Suprapubic skin (tissue), 3 donors: ENCODE data around the gene TDO2.

Source experiments
- CTCF ChIP-seq, 2 donors: fragments of 200-600 bp in 1 of 2; fragments of 450-650 bp in 1 of 2; sonication (generic) in 1 of 2; IDR thresholded peaks; one replicate each; pipeline ENCODE4 v1.5.1; 2016 to 2019; ENCODE audit warnings: antibody characterized with exemption in 2 of 2, mild to moderate bottlenecking in 1 of 2, moderate library complexity in 1 of 2
- EP300 ChIP-seq: sonication (generic); formaldehyde crosslinking; IDR thresholded peaks from one replicate; pipeline ENCODE4 v1.6.1; 2017; ENCODE audit warnings: antibody characterized with exemption

- no peak for TF ChIP-seq CTCF (IDR thresholded peaks at IDR 0.05)
- no peak for TF ChIP-seq EP300
Observed at GRCh38 chr4:155887045-155887444, 16.5 kb upstream of the TDO2 start.
